Loucy (cell line): ENCODE measurements around the gene KCNMA1.

Source experiments
- H2AFZ ChIP-seq: fragments of 200-600 bp; sonication (generic); 2 replicates; pipeline ENCODE4 v1.6.0; 2016; ENCODE audit warnings: antibody characterized with exemption, mild to moderate bottlenecking, low read length, moderate library complexity
- H3F3A ChIP-seq: fragments of 200-600 bp; 2 replicates; pipeline ENCODE4 v1.6.0; 2016; ENCODE audit warnings: antibody characterized with exemption, low read depth, mild to moderate bottlenecking
- H3K27me3 ChIP-seq: fragments of 200-600 bp; sonication (generic); 2 replicates; pipeline ENCODE4 v1.6.1; 2014; ENCODE audit warnings: low read length, mild to moderate bottlenecking; ENCODE audit not compliant: insufficient read depth, poor library complexity, severe bottlenecking
- H3K36me3 ChIP-seq: fragments of 200-600 bp; sonication (generic); 2 replicates; pipeline ENCODE4 v1.6.1; 2016; ENCODE audit warnings: low read length; ENCODE audit not compliant: insufficient read depth
- H3K4me1 ChIP-seq: fragments of 200-600 bp; sonication (generic); 2 replicates; pipeline ENCODE4 v1.5.1; 2014; ENCODE audit warnings: low read length, mild to moderate bottlenecking; ENCODE audit not compliant: insufficient read depth, poor library complexity, severe bottlenecking
- H3K4me2 ChIP-seq: fragments of 200-600 bp; sonication (generic); 2 replicates; pipeline ENCODE4 v1.6.0; 2014; ENCODE audit warnings: antibody characterized with exemption, low read length, low read depth, mild to moderate bottlenecking; ENCODE audit not compliant: poor library complexity, severe bottlenecking
- H3K4me3 ChIP-seq: fragments of 200-600 bp; sonication (generic); 2 replicates; pipeline ENCODE4 v1.5.1; 2014; ENCODE audit warnings: low read length, mild to moderate bottlenecking, mixed read lengths; ENCODE audit not compliant: poor library complexity, severe bottlenecking
- H3K79me2 ChIP-seq: fragments of 200-600 bp; sonication (generic); 2 replicates; pipeline ENCODE4 v1.6.1; 2014; ENCODE audit warnings: low read length; ENCODE audit not compliant: insufficient read depth
- H3K9ac ChIP-seq: fragments of 200-600 bp; sonication (generic); 2 replicates; pipeline ENCODE4 v1.6.0; 2014; ENCODE audit warnings: mild to moderate bottlenecking, low read depth, low read length, moderate library complexity; ENCODE audit not compliant: poor library complexity, severe bottlenecking
- H3K9me2 ChIP-seq: fragments of 200-600 bp; sonication (generic); replicated peaks from 2 replicates; pipeline ENCODE4 v1.6.1; 2016; ENCODE audit warnings: low read depth, low read length, mixed read lengths
- H3K9me3 ChIP-seq: fragments of 200-600 bp; sonication (generic); 2 replicates; pipeline ENCODE4 v1.6.1; 2014; ENCODE audit warnings: mild to moderate bottlenecking, antibody characterized with exemption, low read length, low read depth; ENCODE audit not compliant: insufficient read depth
- H4K20me1 ChIP-seq: fragments of 200-600 bp; sonication (generic); 2 replicates; pipeline ENCODE4 v1.6.0; 2014; ENCODE audit warnings: antibody characterized with exemption, low read length, mild to moderate bottlenecking; ENCODE audit not compliant: insufficient read depth, poor library complexity, severe bottlenecking
- EZH2phosphoT487 ChIP-seq: fragments of 200-600 bp; IDR thresholded peaks from 2 replicates; pipeline ENCODE4 v1.6.1; 2018; ENCODE audit warnings: antibody characterized with exemption, mild to moderate bottlenecking, moderate library complexity, borderline replicate concordance
- TF ChIP-seq, protein P1 (sequence below): fragments of 200-600 bp; sonication (generic); conservative IDR thresholded peaks from 2 replicates; pipeline ENCODE4 v1.5.1; 2014; ENCODE audit warnings: mild to moderate bottlenecking, antibody characterized with exemption, low read length

The KCNMA1 gene

GRCh38 chr10:77678146-77678545, 40.5 kb upstream of the KCNMA1 start:
- H3K9me3 ChIP-seq = no peaks in the 10 kb centered on the region
- H3K4me2 ChIP-seq = no peak overlapping the region
- H4K20me1 ChIP-seq = no peaks in the 10 kb centered on the region
- no peaks in the 10 kb centered on the region for H3K36me3 ChIP-seq
- H3K79me2 ChIP-seq = no peaks in the 10 kb centered on the region
- H3K4me1 ChIP-seq = no peaks in the 10 kb centered on the region
- TF ChIP-seq, protein P1, sequence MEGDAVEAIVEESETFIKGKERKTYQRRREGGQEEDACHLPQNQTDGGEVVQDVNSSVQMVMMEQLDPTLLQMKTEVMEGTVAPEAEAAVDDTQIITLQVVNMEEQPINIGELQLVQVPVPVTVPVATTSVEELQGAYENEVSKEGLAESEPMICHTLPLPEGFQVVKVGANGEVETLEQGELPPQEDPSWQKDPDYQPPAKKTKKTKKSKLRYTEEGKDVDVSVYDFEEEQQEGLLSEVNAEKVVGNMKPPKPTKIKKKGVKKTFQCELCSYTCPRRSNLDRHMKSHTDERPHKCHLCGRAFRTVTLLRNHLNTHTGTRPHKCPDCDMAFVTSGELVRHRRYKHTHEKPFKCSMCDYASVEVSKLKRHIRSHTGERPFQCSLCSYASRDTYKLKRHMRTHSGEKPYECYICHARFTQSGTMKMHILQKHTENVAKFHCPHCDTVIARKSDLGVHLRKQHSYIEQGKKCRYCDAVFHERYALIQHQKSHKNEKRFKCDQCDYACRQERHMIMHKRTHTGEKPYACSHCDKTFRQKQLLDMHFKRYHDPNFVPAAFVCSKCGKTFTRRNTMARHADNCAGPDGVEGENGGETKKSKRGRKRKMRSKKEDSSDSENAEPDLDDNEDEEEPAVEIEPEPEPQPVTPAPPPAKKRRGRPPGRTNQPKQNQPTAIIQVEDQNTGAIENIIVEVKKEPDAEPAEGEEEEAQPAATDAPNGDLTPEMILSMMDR = no peak
- no peak for TF ChIP-seq EZH2phosphoT487
- H2AFZ ChIP-seq = no peak overlapping the region
- no peaks in the 10 kb centered on the region for H3F3A ChIP-seq
- H3K9ac ChIP-seq = no peak overlapping the region
- H3K9me2 ChIP-seq = no peaks in the 10 kb centered on the region
- no peaks in the 10 kb centered on the region for H3K27me3 ChIP-seq
- H3K4me3 ChIP-seq = no peak overlapping the region

DNA sequence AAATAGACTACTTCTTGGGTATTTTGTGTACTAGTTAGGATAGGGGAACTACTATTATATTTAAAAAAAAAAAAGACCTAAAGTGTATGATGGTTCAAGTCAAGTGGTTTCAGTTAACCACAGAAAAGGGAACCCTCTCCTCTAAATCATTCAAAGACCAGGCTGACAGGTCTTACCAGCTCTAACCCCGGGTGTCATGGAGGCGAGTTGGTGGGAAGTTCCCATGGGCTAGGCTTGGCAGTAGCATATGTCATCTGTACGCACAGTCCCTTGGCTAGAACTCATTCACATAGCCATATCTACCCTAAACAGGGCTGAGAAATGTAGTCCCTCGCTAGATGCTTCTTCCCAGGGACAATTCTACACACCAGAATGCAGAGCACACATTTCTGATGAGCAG, 37.7 kb upstream of the KCNMA1 start:
- Histone ChIP-seq H3K9me2 (no peaks in the 10 kb centered on the region), H3K27me3 (no peaks in the 10 kb centered on the region), H3K4me1 (no peaks in the 10 kb centered on the region), H3K4me2 (no peak overlapping the region), H3K4me3 (no peak overlapping the region), H2AFZ (no peak overlapping the region), H3F3A (no peaks in the 10 kb centered on the region), H3K36me3 (no peaks in the 10 kb centered on the region), H3K79me2 (no peaks in the 10 kb centered on the region), H4K20me1 (no peaks in the 10 kb centered on the region), H3K9ac (no peak overlapping the region), H3K9me3 (no peaks in the 10 kb centered on the region)
- TF ChIP-seq, protein P1 = no peak
- TF ChIP-seq EZH2phosphoT487 = no peak

DNA sequence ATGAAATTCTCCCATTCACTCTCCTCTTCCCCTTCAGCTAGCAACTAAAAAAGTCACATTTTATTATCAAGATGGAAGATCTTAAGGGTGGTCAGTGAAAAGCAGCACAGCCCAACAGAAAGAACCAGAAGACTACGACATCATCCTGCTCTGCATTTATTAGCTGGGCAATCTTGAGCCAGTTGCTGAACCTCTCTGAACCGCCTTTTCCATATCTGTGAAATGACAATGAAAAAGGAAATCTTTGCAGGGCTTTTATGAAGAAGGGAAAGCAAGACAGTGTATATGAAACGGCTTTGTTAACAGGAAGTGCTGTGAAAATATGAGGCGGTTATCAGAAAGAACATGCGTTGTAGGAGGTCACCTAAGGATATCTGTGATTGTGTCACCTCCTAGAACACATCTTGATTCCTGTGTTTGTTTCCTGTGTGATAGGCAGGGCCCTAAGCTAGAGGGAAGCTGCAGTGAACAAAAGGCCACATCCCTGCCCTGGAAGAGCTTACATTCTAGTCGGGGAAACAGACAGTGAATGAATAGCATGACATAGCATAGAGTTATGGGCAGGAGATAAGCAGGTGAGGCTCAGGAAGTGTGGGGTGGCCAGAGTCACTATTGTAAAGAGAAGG, 36.0 kb upstream of the KCNMA1 start:
- Histone ChIP-seq H3K4me2 (no peak overlapping the region), H3K9me2 (no peaks in the 10 kb centered on the region), H3K9me3 (no peaks in the 10 kb centered on the region), H3K79me2 (no peaks in the 10 kb centered on the region), H3K4me1 (no peaks in the 10 kb centered on the region), H3F3A (no peaks in the 10 kb centered on the region), H3K9ac (no peak overlapping the region), H3K4me3 (no peak overlapping the region), H2AFZ (no peak overlapping the region), H3K36me3 (no peaks in the 10 kb centered on the region), H3K27me3 (no peaks in the 10 kb centered on the region), H4K20me1 (no peaks in the 10 kb centered on the region)
- TF ChIP-seq, protein P1 = no peak
- no peak for TF ChIP-seq EZH2phosphoT487
